Psoas muscle (tissue), 8 donors: ENCODE data around the gene DLST. TPM values are rescaled to one million over a fixed set of nuclear protein-coding genes. Genes with fewer than 3 reads are reported as not detected.

ENCODE experiments used
- ATAC-seq, 4 donors: fragments of 200-7000 bp; cut with Tn5 transposase; one replicate each; pipeline ENCODE4 v1.9.1; 2020; ENCODE audit warnings: moderate library complexity in 3 of 4, mild to moderate bottlenecking in 2 of 4
- DNase-seq, 2 donors: peaks; one replicate each; pipeline ENCODE4 v3.0.0-alpha.2; 2020
- H3K27ac ChIP-seq: fragments of 200-600 bp; one replicate; pipeline ENCODE4 v1.8.0; 2022
- H3K27me3 ChIP-seq, 3 donors: fragments of 200-600 bp in 1 of 3; one replicate each; pipeline versions ENCODE4 v1.6.1 to v1.8.0; 2013 to 2022; ENCODE audit warnings: low read length in 2 of 3, mild to moderate bottlenecking in 2 of 3, moderate library complexity in 1 of 3; ENCODE audit not compliant: insufficient read depth in 3 of 3
- H3K36me3 ChIP-seq, 2 donors: fragments of 200-600 bp in 1 of 2; one replicate each; pipeline versions ENCODE4 v1.6.1 to v1.8.0; 2013 to 2022; ENCODE audit warnings: low read depth in 1 of 2, mild to moderate bottlenecking in 1 of 2, moderate library complexity in 1 of 2; ENCODE audit not compliant: insufficient read depth in 1 of 2
- H3K4me1 ChIP-seq: fragments of 200-600 bp; one replicate; pipeline ENCODE4 v1.8.0; 2022
- H3K4me3 ChIP-seq: fragments of 200-600 bp; one replicate; pipeline ENCODE4 v1.8.0; 2022; ENCODE audit warnings: mild to moderate bottlenecking
- H3K9me3 ChIP-seq: fragments of 200-600 bp; one replicate; pipeline ENCODE4 v1.8.0; 2022
- WGBS, 3 donors: extraction: QIAGEN DNeasy Blood & Tissue Kit; methylation state at CpG; one replicate each; pipeline versions ENCODE4 v1.1.6 to v1.1.7; 2013; 5-methylcytosine and 5-hydroxymethylcytosine counted together
- intact Hi-C, 2 donors: fragments of 100-400 bp; cut with DNase I; formaldehyde crosslinking; loops; one replicate each; pipeline versions ENCODE4 v1.11.0 to v1.14.2; 2022
- polyA plus RNA-seq, 3 donors: library from polyadenylated mRNA; stranded (reverse); fragments of 200-250 nt; gene quantifications; one replicate each; pipeline ENCODE4 v1.2.3, GENCODE V29; 2013
- total RNA-seq, 4 donors: library from RNA; stranded (reverse); fragmentation: NEBNext Ultra II Directional in 2 of 4; extraction: Animal tissue kit (Norgen Biotek cat#: 25700) in 2 of 4; gene quantifications; one replicate each; pipeline versions ENCODE4 v1.2.1 to v1.2.4, GENCODE V29; 2021 to 2023
- TF ChIP-seq, protein P1 (sequence below): fragments of 200-600 bp; IDR thresholded peaks from one replicate; pipeline ENCODE4 v1.8.0; 2022; ENCODE audit warnings: antibody characterized with exemption
- donor health status: healthy with polysubstance abuse.
- donor health status: DM: no; HTN: no; CAD: no; lungs with moderate emphysema.
- donor health status: Bipolar disorder and iron deficiency.
- donor health status: healthy.
- donor health status: DM: yes; HTN: yes; CAD: no.
- donor health status: DM: no; HTN: no; CAD: no.
- donor health status: DM: no; HTN: no; CAD: no.
- donor health status: DM: yes; HTN: yes; CAD: no.

Gene DLST
- total and polyA plus RNA-seq, 7 donors = 97.7 to 221 (median 139) TPM

- Histone ChIP-seq H3K9me3 (no peaks in the 10 kb centered on the region), H3K36me3 (peaks cover 50 to 100% of the 10 kb centered on the region in 2 donors), H3K4me3 (no peak overlapping the region), H3K4me1 (no peaks in the 10 kb centered on the region), H3K27ac (no peak overlapping the region), H3K27me3 (no peaks in the 10 kb centered on the region)
- WGBS, 3 donors = 79 to 83% (median 80%) methylated on average over 4 of the region's 4 CpGs
- intact Hi-C loops = no loop called here
- ATAC-seq (no peak), DNase-seq (no peak)
- TF ChIP-seq, protein P1, sequence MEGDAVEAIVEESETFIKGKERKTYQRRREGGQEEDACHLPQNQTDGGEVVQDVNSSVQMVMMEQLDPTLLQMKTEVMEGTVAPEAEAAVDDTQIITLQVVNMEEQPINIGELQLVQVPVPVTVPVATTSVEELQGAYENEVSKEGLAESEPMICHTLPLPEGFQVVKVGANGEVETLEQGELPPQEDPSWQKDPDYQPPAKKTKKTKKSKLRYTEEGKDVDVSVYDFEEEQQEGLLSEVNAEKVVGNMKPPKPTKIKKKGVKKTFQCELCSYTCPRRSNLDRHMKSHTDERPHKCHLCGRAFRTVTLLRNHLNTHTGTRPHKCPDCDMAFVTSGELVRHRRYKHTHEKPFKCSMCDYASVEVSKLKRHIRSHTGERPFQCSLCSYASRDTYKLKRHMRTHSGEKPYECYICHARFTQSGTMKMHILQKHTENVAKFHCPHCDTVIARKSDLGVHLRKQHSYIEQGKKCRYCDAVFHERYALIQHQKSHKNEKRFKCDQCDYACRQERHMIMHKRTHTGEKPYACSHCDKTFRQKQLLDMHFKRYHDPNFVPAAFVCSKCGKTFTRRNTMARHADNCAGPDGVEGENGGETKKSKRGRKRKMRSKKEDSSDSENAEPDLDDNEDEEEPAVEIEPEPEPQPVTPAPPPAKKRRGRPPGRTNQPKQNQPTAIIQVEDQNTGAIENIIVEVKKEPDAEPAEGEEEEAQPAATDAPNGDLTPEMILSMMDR = no peak
These were observed 15.9 kb downstream of the DLST start for GRCh38 chr14:74897642-74898041.

DNA sequence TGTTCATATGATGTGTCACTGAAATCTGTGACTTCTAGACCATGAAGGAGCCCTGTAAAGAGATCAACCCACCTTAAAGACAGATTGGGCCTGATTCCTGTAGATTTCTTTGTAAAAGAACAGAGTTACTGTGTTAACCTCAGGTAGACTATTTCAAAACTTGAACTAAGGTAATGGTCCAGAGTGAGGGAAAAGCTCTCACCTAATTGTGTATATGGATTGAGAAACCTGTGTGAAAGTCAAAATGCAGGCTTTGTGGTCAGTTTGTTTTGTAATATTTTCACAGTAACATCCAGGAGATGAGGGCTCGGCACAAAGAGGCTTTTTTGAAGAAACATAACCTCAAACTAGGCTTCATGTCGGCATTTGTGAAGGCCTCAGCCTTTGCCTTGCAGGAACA, 16.4 kb downstream of the DLST start:
- WGBS, 3 donors = 89 to 97% (median 96%) methylated on average over 2 of the region's 2 CpGs
- no peak overlapping the region for H3K27ac ChIP-seq
- no peak for DNase-seq

GRCh38 chr14:74898694-74899093, 17.0 kb downstream of the DLST start:
- intact Hi-C loops = no loop called here
- 80 to 83% (median 82%) methylated on average over 5 of the region's 5 CpGs for WGBS, 3 donors
- Histone ChIP-seq H3K27ac (no peak overlapping the region), H3K27me3 (no peaks in the 10 kb centered on the region), H3K9me3 (no peaks in the 10 kb centered on the region), H3K4me1 (no peaks in the 10 kb centered on the region), H3K4me3 (no peak overlapping the region), H3K36me3 (peaks cover 40 to 100% of the 10 kb centered on the region in 2 donors)
- no peak for ATAC-seq
- DNase-seq = no peak
- TF ChIP-seq, protein P1 = no peak

More for the DNA sequence above, 16.4 kb downstream of the DLST start:
- H3K4me3 ChIP-seq = no peak overlapping the region
- H3K9me3 ChIP-seq = no peaks in the 10 kb centered on the region
- ATAC-seq = no peak
- H3K36me3 ChIP-seq = peaks cover 46 to 100% of the 10 kb centered on the region in 2 donors
- no peaks in the 10 kb centered on the region for H3K27me3 ChIP-seq
- H3K4me1 ChIP-seq = no peaks in the 10 kb centered on the region
- TF ChIP-seq, protein P1 = no peak
- intact Hi-C loops = no loop called here

- intact Hi-C loops = no loop called here
These were observed 21.4 kb downstream of the DLST start for GRCh38 chr14:74902941-74903705.

More at GRCh38 chr14:74902941-74903705, 21.4 kb downstream of the DLST start:
- peaks cover 24 to 69% of the 10 kb centered on the region in 2 donors for H3K36me3 ChIP-seq
- no peaks in the 10 kb centered on the region for H3K9me3 ChIP-seq
- no peak overlapping the region for H3K4me3 ChIP-seq
- WGBS, 3 donors = 62 to 74% (median 66%) methylated on average over 10 of the region's 10 CpGs
- no peaks in the 10 kb centered on the region for H3K27me3 ChIP-seq
- DNase-seq (no peak), ATAC-seq (no peak)
- H3K4me1 ChIP-seq = peaks cover 15% of the 10 kb centered on the region
- TF ChIP-seq, protein P1 = no peak
- no peak overlapping the region for H3K27ac ChIP-seq
